Upper lobe of right lung (tissue), 1 donor: ENCODE data around the gene SRSF5. TPM values are rescaled to one million over a fixed set of nuclear protein-coding genes. Genes with fewer than 3 reads are reported as not detected.
"Not testable (repeated sequence)": the region's sequence is repeated elsewhere in the genome, so short reads cannot be mapped to it uniquely, and the experiment has no call there.

Source experiments
- ATAC-seq: fragments of 200-7000 bp; cut with Tn5 transposase; one replicate; pipeline ENCODE4 v1.9.1; 2020; ENCODE audit warnings: mild to moderate bottlenecking, moderate library complexity
- DNase-seq: peaks from one replicate; pipeline ENCODE4 v3.0.0-alpha.2; 2020
- H3K27ac ChIP-seq: fragments of 200-600 bp; one replicate; pipeline ENCODE4 v1.8.0; 2022
- H3K27me3 ChIP-seq: fragments of 200-600 bp; one replicate; pipeline ENCODE4 v1.8.0; 2022; ENCODE audit warnings: mild to moderate bottlenecking
- H3K36me3 ChIP-seq: fragments of 200-600 bp; one replicate; pipeline ENCODE4 v1.8.0; 2022
- H3K4me1 ChIP-seq: fragments of 200-600 bp; one replicate; pipeline ENCODE4 v1.8.0; 2022
- H3K4me3 ChIP-seq: fragments of 200-600 bp; one replicate; pipeline ENCODE4 v1.8.0; 2022; ENCODE audit warnings: mild to moderate bottlenecking
- H3K9me3 ChIP-seq: fragments of 200-600 bp; one replicate; pipeline ENCODE4 v1.8.0; 2022
- CTCF ChIP-seq: fragments of 200-600 bp; IDR thresholded peaks from one replicate; pipeline ENCODE4 v1.8.0; 2022; ENCODE audit warnings: antibody characterized with exemption
- intact Hi-C: fragments of 100-400 bp; cut with DNase I; formaldehyde crosslinking; loops from one replicate; pipeline ENCODE4 v1.11.0; 2022
- long read RNA-seq: library from polyadenylated mRNA; unstranded; transcript quantifications from one replicate; pipeline ENCODE4 v2.0.0, GENCODE V29; 2021
- total RNA-seq: library from RNA; stranded (reverse); fragmentation: NEBNext Ultra II Directional; extraction: Animal tissue kit (Norgen Biotek cat#: 25700); gene quantifications from one replicate; pipeline ENCODE4 v1.2.1, GENCODE V29; 2021
- donor health status: DM: no; HTN: yes; CAD: no; lungs with severe emphysema.

Gene SRSF5
- 287 TPM for total RNA-seq
- long read RNA-seq, transcript SRSF5-217 (8 exons, 1,500 nt): major isoform, 61 of 168 reads
- long read RNA-seq, transcript SRSF5-201 (8 exons, 1,638 nt): minor isoform, 13 of 168 reads
- long read RNA-seq, partial matches to known transcripts: 10 of 168 reads
- long read RNA-seq, other reads (novel, unspliced or antisense): 74 of 168 reads

- Histone ChIP-seq H3K4me1 (peaks cover 39% of the 10 kb centered on the region), H3K36me3 (peaks cover 43% of the 10 kb centered on the region), H3K27me3 (no peaks in the 10 kb centered on the region), H3K27ac (peak within 1 kb of the TSS; percentile 100), H3K9me3 (no peaks in the 10 kb centered on the region), H3K4me3 (peak within 1 kb of the TSS; percentile 95)
- intact Hi-C loops: no loop called here
- TF ChIP-seq CTCF: no peak
- peak; percentile 97 for DNase-seq
- peak; percentile 95 for ATAC-seq
Measured at GRCh38 chr14:69766984-69767368, at the start of gene SRSF5. Gene SRSF5, plus strand, starts transcription at chr14:69767142. Its CDS starts 1,015 bp downstream, at chr14:69768157.

GRCh38 chr14:69718614-69719013 lies 48.3 kb upstream of the SRSF5 start:
- H3K27me3 ChIP-seq, intact Hi-C loops, H3K9me3 ChIP-seq, H3K4me3 ChIP-seq, H3K36me3 ChIP-seq, DNase-seq, ATAC-seq: not testable (repeated sequence)
- Histone ChIP-seq H3K4me1 (peaks cover 54% of the 10 kb centered on the region), H3K27ac (peak overlapping the region; percentile 67)

- H3K4me1 ChIP-seq: peaks cover 45% of the 10 kb centered on the region
- no peak for TF ChIP-seq CTCF
- intact Hi-C loops: no loop called here
- peak overlapping the region; percentile 67 for H3K27ac ChIP-seq
- DNase-seq: peak; percentile 73
- no peaks in the 10 kb centered on the region for H3K9me3 ChIP-seq
- H3K27me3 ChIP-seq: no peaks in the 10 kb centered on the region
- no peak overlapping the region for H3K4me3 ChIP-seq
- peak; percentile 86 for ATAC-seq
- H3K36me3 ChIP-seq: no peaks in the 10 kb centered on the region
Measured at GRCh38 chr14:69719501-69719951, 47.4 kb upstream of the SRSF5 start.

- no peak overlapping the region for H3K27ac ChIP-seq
- no peaks in the 10 kb centered on the region for H3K9me3 ChIP-seq
- intact Hi-C loops: no loop called here
- H3K4me1 ChIP-seq: peaks cover 38% of the 10 kb centered on the region
- H3K4me3 ChIP-seq: no peak overlapping the region
- no peak for DNase-seq
- no peak for ATAC-seq
- no peaks in the 10 kb centered on the region for H3K36me3 ChIP-seq
- no peaks in the 10 kb centered on the region for H3K27me3 ChIP-seq
- no peak for TF ChIP-seq CTCF
Measured at GRCh38 chr14:69720912-69721311, 46.0 kb upstream of the SRSF5 start.

- Histone ChIP-seq H3K27ac (peak overlapping the region; percentile 79), H3K4me3 (peak overlapping the region; percentile 50)
Measured at GRCh38 chr14:69726761-69727511, 40.0 kb upstream of the SRSF5 start.

More at GRCh38 chr14:69726761-69727511, 40.0 kb upstream of the SRSF5 start:
- intact Hi-C loops: loop anchor here (5.0 kb wide), 1 partner anchor 140 kb away; no protein-coding TSS in a partner anchor
- no peaks in the 10 kb centered on the region for H3K9me3 ChIP-seq
- ATAC-seq (peak; percentile 97), DNase-seq (peak; percentile 92)
- peak; percentile 98 for TF ChIP-seq CTCF
- no peaks in the 10 kb centered on the region for H3K36me3 ChIP-seq
- no peaks in the 10 kb centered on the region for H3K27me3 ChIP-seq
- H3K4me1 ChIP-seq: peaks cover 14% of the 10 kb centered on the region
